ENCODE measurements around the gene GPR42. TPM values are rescaled to one million over a fixed set of nuclear protein-coding genes. Genes with fewer than 3 reads are reported as not detected.

GPR42 gene
- polyA plus RNA-seq, 3 donors, result not detected

DNA sequence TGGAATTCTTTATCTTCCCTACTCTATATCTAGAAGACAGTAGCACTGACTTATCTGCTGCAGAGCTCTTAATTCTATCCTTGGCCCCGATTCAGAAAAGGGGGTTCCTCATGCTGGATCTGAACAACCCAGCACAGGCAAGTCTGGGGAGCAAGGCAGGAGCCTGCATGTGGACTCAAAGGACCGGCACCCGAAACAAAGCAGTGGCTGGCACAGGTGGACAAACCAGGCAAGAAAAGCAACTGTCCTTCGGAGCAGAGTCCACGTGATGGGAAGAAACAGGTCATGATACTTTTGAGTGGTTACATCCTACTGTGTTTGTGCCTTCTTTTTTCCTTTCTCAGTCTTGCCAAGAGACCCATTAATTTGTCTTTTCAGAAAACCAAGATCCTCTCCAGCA, 38.3 kb downstream of the GPR42 start:
- no peak for DNase-seq (ENCODE audit: extremely low read depth in 1 of 11, low read depth in 9 of 11, low spot score in 4 of 11)

DNA sequence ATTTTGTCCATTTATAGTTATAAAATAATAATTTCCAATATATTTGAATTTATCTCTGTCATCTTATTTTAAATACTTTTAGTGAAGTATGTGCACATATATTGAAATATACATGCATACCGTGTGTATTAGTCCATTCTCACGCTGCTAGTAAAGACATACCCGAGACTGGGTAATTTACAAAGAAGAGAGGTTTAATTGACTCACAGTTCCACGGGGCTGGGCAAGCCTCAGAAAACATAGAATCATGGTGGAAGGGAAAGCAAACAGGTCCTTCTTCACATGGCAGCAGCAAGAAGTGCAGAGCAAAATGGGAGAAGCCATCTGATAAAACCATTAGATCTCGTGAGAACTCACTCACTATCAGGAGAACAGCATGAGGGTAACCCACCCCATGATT, 39.6 kb downstream of the GPR42 start:
- DNase-seq (ENCODE audit: extremely low read depth in 1 of 11, low read depth in 9 of 11, low spot score in 4 of 11), result no peak

DNA sequence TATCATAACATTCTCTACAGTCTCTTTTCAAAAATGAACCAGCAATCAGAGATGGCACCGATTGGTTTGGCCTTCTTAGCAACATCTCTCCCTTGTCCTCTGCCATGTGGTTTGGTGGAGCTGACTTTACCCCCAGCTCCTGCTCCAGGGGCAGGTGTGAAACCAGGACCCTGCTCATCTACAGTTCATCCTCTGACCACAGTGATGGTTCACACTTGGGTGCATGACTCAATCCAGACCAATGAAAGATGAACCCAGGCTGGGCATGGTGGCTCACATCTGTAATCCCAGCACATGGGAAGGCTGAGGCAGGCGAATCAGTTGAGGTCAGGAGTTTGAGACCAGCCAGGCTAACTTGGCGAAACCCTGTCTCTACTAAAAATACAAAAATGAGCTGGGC, 43.6 kb downstream of the GPR42 start:
- no peak for DNase-seq (ENCODE audit: extremely low read depth in 1 of 11, low read depth in 9 of 11, low spot score in 4 of 11)

DNA sequence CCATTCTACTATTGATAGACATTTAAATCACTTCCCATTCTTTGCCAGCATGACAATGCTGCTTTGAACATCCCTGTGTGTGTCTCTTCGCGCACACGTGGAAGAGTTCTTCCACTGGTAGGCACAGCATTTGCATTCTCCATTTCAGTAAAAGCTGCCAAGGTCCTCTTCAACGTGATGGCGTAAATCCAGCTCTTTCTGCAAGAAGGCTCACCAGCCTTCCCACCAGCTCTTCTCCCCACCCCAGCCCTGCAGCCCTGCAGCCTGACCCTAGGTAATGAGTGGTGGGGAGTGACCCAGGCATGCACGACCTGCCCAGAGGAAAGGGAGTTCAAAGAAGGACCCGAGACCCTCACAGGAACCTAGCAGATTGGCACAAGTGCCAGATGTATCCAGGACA, 45.5 kb downstream of the GPR42 start:
- DNase-seq (ENCODE audit: extremely low read depth in 1 of 11, low read depth in 9 of 11, low spot score in 4 of 11), result no peak

DNA sequence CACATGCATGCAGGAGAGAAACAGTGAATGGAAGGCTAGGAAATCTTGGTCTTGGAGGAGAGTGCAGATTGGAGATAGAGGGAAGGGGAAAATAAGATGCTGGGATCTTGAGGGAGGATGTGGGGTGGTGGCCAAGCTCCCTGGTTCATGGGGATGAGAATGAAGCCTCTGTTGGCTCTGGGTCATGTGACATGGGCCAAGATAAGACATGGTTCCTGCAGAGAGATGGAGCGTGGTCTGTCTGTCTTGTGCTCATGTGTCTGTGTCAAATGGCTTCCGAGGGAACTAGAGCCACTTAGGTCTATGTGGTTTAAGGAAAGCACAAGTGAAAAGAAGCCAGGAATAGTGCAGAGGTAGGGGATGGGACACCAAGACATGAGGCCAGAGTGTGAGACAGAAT, 46.4 kb downstream of the GPR42 start:
- no peak for DNase-seq (ENCODE audit: extremely low read depth in 1 of 11, low read depth in 9 of 11, low spot score in 4 of 11)

DNA sequence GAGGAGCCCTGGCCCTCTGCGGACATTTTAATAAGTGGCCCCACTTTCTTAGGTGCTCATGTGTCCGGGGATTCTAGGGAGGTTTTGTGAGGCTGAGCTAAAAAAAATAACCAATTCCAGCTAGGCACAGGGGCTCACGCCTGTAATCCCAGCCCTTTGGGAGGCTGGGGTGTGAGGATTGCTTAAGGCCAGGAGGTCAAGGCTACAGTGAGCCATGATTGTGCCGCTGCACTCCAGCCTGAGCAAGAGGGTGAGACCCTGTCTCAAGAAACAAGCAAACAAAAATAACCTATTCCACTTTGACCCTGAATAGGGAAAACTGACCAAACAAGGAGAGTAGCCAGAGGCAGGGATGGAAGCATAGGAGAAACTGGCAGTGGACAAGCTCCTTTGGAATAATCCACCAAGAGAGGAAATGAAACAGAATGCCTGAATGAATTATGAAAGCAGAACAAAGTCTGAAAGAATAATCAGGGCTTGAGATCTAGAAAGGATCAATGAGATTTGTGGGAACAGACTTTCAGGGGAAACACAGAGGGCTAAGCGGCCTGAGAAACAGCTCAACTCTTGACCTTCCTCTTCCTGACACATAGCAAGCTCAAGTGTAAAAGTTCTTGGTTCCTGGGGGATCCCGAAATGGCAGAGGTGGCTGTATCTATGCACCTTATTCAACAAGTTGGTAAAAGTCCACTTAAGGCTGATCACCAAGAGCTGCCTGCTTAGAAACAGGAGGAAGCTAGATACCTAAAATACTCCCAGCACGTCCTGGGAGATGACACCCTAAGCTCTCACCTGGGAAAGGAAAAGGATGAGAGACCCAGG, 47.1 kb downstream of the GPR42 start:
- DNase-seq (ENCODE audit: extremely low read depth in 1 of 11, low read depth in 9 of 11, low spot score in 4 of 11), result no peak

DNA sequence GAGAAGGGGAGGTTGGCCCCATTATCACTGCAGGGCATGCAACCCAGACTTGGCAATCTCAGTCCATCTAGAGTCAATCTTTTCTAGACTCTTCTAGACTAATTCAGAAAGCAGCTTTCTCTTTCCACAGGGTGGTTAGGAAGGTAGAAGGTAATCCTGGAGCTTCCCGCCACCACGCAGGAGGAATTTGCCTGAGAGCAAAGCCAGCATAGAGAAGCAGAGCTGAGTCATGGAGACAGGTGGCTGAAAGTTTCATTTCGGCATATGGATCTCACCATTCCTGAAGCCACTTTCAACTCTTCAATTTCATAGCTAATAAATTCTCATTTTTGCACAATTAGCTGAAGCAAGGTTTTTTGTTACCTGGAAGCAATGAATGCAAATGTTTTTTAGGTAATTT, 48.2 kb downstream of the GPR42 start:
- DNase-seq (ENCODE audit: extremely low read depth in 1 of 11, low read depth in 9 of 11, low spot score in 4 of 11), result no peak

DNA sequence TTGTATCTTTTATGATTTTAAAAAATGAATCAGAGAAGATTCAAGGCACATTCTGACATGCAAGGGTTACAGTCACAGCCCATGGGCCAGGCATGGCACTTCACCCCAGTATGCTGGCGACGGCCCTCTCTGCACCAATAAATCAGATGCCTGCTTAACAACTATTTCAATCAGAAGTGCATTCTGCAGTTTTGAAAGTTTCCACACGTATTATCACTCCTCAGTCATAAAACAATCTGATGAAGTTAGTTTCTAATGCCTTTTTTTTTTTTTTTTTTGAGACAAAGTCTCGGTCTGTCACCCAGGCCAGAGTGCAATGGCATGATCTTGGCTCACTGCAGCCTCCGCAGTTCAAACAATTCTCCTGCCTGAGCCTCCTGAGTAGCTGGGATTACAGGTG, 48.9 kb downstream of the GPR42 start:
- DNase-seq (ENCODE audit: extremely low read depth in 1 of 11, low read depth in 9 of 11, low spot score in 4 of 11), result no peak

DNA sequence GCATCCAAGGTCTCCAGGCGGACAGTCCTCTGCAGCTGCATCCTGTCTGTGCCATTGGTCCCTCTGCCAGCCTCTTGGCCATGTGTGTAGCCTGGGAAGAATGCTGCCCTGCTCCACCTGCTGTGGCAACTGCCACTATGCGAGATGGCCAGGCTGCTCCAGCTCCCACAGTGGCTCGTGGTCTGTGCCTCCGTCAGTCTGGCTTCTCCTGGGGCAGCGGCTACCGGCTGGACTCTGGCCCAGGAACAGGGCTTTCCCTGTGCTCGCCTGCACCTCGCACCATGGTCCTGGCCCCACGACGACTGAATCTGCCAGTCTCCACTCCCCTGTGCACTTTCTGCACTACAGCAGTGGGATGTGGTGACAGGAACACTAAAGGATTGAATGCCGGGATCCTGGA, 50.5 kb downstream of the GPR42 start:
- DNase-seq (ENCODE audit: extremely low read depth in 1 of 11, low read depth in 9 of 11, low spot score in 4 of 11), result no peak

Other genes starting within 250 kb of the GPR42 start
- gene LGI4, start 236.0 kb upstream of the GPR42 start, polyA plus RNA-seq (ENCODE audit: insufficient read length in 3 of 3), result 1 to 10 TPM; 2.0 to 2.5 (median 2.4) TPM
- 10 to 100 TPM; 22.3 to 27.3 (median 25.7) TPM for gene FXYD1, start 232.2 kb upstream of the GPR42 start, polyA plus RNA-seq (ENCODE audit: insufficient read length in 3 of 3)
- gene FXYD7, start 227.8 kb upstream of the GPR42 start, polyA plus RNA-seq (ENCODE audit: insufficient read length in 3 of 3), result under 1 TPM; 0.53 to 0.93 (median 0.86) TPM
- gene FXYD5, start 216.3 kb upstream of the GPR42 start, polyA plus RNA-seq (ENCODE audit: insufficient read length in 3 of 3), result 10 to 100 TPM; 19.4 to 29.2 (median 22.0) TPM
- gene FAM187B, start 142.3 kb upstream of the GPR42 start, polyA plus RNA-seq (ENCODE audit: insufficient read length in 3 of 3), result not detected
- gene LSR, start 122.1 kb upstream of the GPR42 start, polyA plus RNA-seq (ENCODE audit: insufficient read length in 3 of 3), result 10 to 100 TPM; 46.4 to 62.4 (median 60.5) TPM
- gene USF2, start 102.1 kb upstream of the GPR42 start, polyA plus RNA-seq (ENCODE audit: insufficient read length in 3 of 3), result 100 to 1,000 TPM; 158 to 185 (median 181) TPM
- under 1 TPM; 0.27 to 0.44 (median 0.29) TPM for gene HAMP, start 88.5 kb upstream of the GPR42 start, polyA plus RNA-seq (ENCODE audit: insufficient read length in 3 of 3)
- gene MAG, start 78.9 kb upstream of the GPR42 start, polyA plus RNA-seq (ENCODE audit: insufficient read length in 3 of 3), result 1 to 10 TPM; 2.4 to 5.2 (median 4.8) TPM
- gene CD22, start 41.9 kb upstream of the GPR42 start, polyA plus RNA-seq (ENCODE audit: insufficient read length in 3 of 3), result 10 to 100 TPM; 10.7 to 16.5 (median 12.5) TPM
- gene FFAR1, start 23.2 kb upstream of the GPR42 start, polyA plus RNA-seq (ENCODE audit: insufficient read length in 3 of 3), result under 1 TPM; 0.25 to 0.53 (median 0.52) TPM
- under 1 TPM; 0.11 to 0.20 (median 0.17) TPM for gene FFAR3, start 12.6 kb upstream of the GPR42 start, polyA plus RNA-seq (ENCODE audit: insufficient read length in 3 of 3)
- gene FFAR2, start 77.2 kb downstream of the GPR42 start, polyA plus RNA-seq (ENCODE audit: insufficient read length in 3 of 3), result under 1 TPM; 0.32 to 0.84 (median 0.55) TPM
- 1 to 10 TPM in 2 of 3 donors, under 1 TPM in 1; 0.40 to 1.5 (median 1.1) TPM for gene KRTDAP, start 119.4 kb downstream of the GPR42 start, polyA plus RNA-seq (ENCODE audit: insufficient read length in 3 of 3)
- 100 to 1,000 TPM in 1 of 3 donors, 10 to 100 TPM in 2; 69.7 to 129 (median 73.6) TPM for gene DMKN, start 142.6 kb downstream of the GPR42 start, polyA plus RNA-seq (ENCODE audit: insufficient read length in 3 of 3)
- under 1 TPM in 1 of 3 donors, not detected in 2; 0.09 TPM for gene SBSN, start 157.2 kb downstream of the GPR42 start, polyA plus RNA-seq (ENCODE audit: insufficient read length in 3 of 3)
- gene GAPDHS, start 162.4 kb downstream of the GPR42 start, polyA plus RNA-seq (ENCODE audit: insufficient read length in 3 of 3), result not detected
- 10 to 100 TPM; 81.4 to 99.2 (median 94.4) TPM for gene TMEM147, start 174.6 kb downstream of the GPR42 start, polyA plus RNA-seq (ENCODE audit: insufficient read length in 3 of 3)
- gene ATP4A, start 192.6 kb downstream of the GPR42 start, polyA plus RNA-seq (ENCODE audit: insufficient read length in 3 of 3), result under 1 TPM in 1 of 3 donors, not detected in 2; 0.11 TPM
- not detected for gene PMIS2, start 215.1 kb downstream of the GPR42 start, polyA plus RNA-seq (ENCODE audit: insufficient read length in 3 of 3)
- 10 to 100 TPM; 24.0 to 30.8 (median 28.4) TPM for gene HAUS5, start 241.7 kb downstream of the GPR42 start, polyA plus RNA-seq (ENCODE audit: insufficient read length in 3 of 3)

Data from renal cortex interstitium (tissue), 11 donors.